ENCODE results near the gene IDH3A. TPM values are rescaled to one million over a fixed set of nuclear protein-coding genes. Genes with fewer than 3 reads are reported as not detected.

The IDH3A gene
- polyA plus RNA-seq, 3 donors = 46.5 to 85.0 (median 74.0) TPM

DNA sequence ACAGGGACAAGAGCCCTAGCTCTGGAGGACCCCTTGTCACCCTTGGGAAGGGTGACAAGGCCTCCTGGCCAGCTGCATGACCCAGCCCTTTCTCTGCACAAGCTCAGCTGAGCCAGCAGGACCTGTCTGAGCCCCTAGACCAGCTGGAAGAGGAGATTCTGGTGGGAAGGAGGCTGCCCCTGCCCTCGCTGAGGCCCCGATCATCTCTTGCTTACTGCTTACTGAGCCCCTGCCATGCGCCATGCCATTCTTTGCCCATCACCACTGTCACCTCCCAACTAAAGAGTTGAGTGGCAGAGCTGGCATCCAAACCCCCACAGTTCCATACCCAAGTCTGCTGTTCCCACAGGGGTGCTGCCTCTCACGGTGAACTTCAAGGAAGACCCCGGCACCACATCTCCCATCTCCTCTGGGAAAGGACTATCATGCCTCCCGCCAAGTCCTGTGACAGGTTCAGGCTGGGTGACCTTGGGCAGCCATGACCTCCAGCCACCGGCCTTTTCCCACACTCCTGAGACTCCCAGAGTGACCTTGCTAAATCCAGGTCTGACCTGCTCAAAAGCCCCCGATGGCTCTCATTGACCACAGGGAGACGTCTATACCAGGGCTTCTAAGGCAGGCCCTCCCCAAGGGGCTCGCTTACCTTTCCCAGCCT is 51.2 kb downstream of the IDH3A start:
- H4K20me1 ChIP-seq (ENCODE audit: insufficient read depth, low read length) = no peaks in the 10 kb centered on the region
- no peak overlapping the region for H3K27ac ChIP-seq (ENCODE audit: low read depth in 1 of 2, low read length in 2 of 2)
- H3K9ac ChIP-seq (ENCODE audit: insufficient read depth, low read length, poor library complexity, severe bottlenecking) = no peak overlapping the region
- no peaks in the 10 kb centered on the region for H3K36me3 ChIP-seq (replicated peaks in 1 of 2; ENCODE audit: control insufficient read depth in 1 of 2, insufficient read depth in 2 of 2, low read length in 2 of 2)
- H2AFZ ChIP-seq (ENCODE audit: insufficient read depth, low read depth, low read length, poor library complexity, severe bottlenecking) = no peak overlapping the region
- Mint-ChIP-seq H3K27ac (peak overlapping the region in 1 of 7 donors; percentile 42), H3K36me3 (no peaks in the 10 kb centered on the region), H3K4me1 (peaks cover 4% of the 10 kb centered on the region), H3K27me3 (ENCODE audit: low read depth in 3 of 3) (peaks cover 0 to 7% (median 4%) of the 10 kb centered on the region in 3 donors), H3K4me3 (no peak overlapping the region), H3K9me3 (no peaks in the 10 kb centered on the region)
- no peak for DNase-seq
- H3K27me3 ChIP-seq (ENCODE audit: control insufficient read depth in 2 of 2, insufficient read depth in 2 of 2, low read length in 2 of 2) = no peaks in the 10 kb centered on the region
- peaks cover 0 to 3% of the 10 kb centered on the region in 2 donors for H3K4me1 ChIP-seq (ENCODE audit: control insufficient read depth in 1 of 2, insufficient read depth in 2 of 2, low read length in 2 of 2)
- no peak overlapping the region for H3K4me3 ChIP-seq (replicated peaks in 1 of 3; ENCODE audit: low read depth in 2 of 3, low read length in 3 of 3)
- intact Hi-C loops (cut with micrococcal nuclease) = no loop called here
- TF ChIP-seq, protein P1, sequence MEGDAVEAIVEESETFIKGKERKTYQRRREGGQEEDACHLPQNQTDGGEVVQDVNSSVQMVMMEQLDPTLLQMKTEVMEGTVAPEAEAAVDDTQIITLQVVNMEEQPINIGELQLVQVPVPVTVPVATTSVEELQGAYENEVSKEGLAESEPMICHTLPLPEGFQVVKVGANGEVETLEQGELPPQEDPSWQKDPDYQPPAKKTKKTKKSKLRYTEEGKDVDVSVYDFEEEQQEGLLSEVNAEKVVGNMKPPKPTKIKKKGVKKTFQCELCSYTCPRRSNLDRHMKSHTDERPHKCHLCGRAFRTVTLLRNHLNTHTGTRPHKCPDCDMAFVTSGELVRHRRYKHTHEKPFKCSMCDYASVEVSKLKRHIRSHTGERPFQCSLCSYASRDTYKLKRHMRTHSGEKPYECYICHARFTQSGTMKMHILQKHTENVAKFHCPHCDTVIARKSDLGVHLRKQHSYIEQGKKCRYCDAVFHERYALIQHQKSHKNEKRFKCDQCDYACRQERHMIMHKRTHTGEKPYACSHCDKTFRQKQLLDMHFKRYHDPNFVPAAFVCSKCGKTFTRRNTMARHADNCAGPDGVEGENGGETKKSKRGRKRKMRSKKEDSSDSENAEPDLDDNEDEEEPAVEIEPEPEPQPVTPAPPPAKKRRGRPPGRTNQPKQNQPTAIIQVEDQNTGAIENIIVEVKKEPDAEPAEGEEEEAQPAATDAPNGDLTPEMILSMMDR (IDR thresholded peaks at IDR 0.05) = no peak
- H3K9me3 ChIP-seq (replicated peaks in 1 of 2; ENCODE audit: control insufficient read depth in 1 of 2, insufficient read depth in 1 of 2, low read length in 2 of 2) = no peaks in the 10 kb centered on the region
- no peaks in the 10 kb centered on the region for H3K79me2 ChIP-seq (ENCODE audit: insufficient read depth, low read length)
- no peak overlapping the region for H3K4me2 ChIP-seq (replicated peaks; ENCODE audit: extremely low read depth, low read length, poor library complexity, severe bottlenecking)
- WGBS (ENCODE audit: insufficient coverage) = 97% methylated on average over 9 of the region's 10 CpGs

DNA sequence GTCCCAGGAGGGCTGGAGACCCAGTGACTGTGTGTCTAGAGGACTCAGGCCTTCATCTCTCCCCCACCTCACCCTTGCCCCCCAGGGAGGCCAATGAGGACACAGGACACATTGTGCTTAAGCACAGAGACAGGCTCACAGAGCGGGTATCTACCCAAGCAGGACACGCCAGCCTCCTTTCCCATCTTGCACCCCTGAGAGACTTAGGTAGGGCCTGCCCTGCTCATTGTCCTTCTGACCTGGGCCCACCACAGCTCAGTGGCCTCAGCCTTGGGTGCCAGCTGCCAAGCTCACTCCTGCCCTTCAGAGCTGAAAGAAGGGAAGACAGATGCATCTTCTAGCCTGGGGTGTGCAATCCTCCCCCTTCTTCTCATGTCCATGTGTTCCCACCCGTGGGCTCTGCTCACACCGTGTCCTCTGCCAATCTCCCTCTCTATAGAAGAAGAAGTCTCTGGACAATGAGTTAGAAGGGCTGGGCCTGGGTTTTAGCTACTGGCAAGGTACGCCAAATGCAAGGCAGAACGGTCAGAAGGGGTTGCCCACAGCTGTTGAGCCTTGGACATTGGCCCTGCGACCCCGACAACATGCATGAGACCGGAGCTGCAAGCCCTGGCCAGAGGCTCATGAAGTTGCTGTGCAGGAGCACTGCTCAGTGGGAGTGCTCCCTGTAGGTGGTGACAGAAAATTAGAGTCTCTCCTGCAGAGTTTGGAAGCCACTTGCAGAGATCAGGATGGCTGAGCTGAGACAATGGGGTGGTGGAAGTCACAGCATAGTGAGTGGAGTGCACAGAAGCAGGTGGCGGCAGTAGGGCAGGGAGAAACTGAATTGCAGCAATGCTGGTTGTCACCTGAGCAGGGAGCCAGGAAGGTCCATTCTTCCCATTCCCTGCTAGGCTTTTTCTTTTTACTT is 52.4 kb downstream of the IDH3A start:
- H3K36me3 ChIP-seq (replicated peaks in 1 of 2; ENCODE audit: control insufficient read depth in 1 of 2, insufficient read depth in 2 of 2, low read length in 2 of 2) = no peaks in the 10 kb centered on the region
- no peaks in the 10 kb centered on the region for H3K79me2 ChIP-seq (ENCODE audit: insufficient read depth, low read length)
- Mint-ChIP-seq H3K27ac (no peak overlapping the region), H3K36me3 (no peaks in the 10 kb centered on the region), H3K4me1 (peaks cover 4% of the 10 kb centered on the region), H3K27me3 (ENCODE audit: low read depth in 3 of 3) (peaks cover 0 to 7% (median 7%) of the 10 kb centered on the region in 3 donors), H3K4me3 (no peak overlapping the region), H3K9me3 (no peaks in the 10 kb centered on the region)
- H3K4me3 ChIP-seq (replicated peaks in 1 of 3; ENCODE audit: low read depth in 2 of 3, low read length in 3 of 3) = no peak overlapping the region
- no peaks in the 10 kb centered on the region for H4K20me1 ChIP-seq (ENCODE audit: insufficient read depth, low read length)
- TF ChIP-seq, protein P1 (IDR thresholded peaks at IDR 0.05) = no peak
- H3K27ac ChIP-seq (ENCODE audit: low read depth in 1 of 2, low read length in 2 of 2) = no peak overlapping the region
- H3K4me1 ChIP-seq (ENCODE audit: control insufficient read depth in 1 of 2, insufficient read depth in 2 of 2, low read length in 2 of 2) = peaks cover 0 to 3% of the 10 kb centered on the region in 2 donors
- no peak overlapping the region for H2AFZ ChIP-seq (ENCODE audit: insufficient read depth, low read depth, low read length, poor library complexity, severe bottlenecking)
- H3K9ac ChIP-seq (ENCODE audit: insufficient read depth, low read length, poor library complexity, severe bottlenecking) = no peak overlapping the region
- WGBS (ENCODE audit: insufficient coverage) = 78% methylated on average over 6 of the region's 10 CpGs
- H3K4me2 ChIP-seq (replicated peaks; ENCODE audit: extremely low read depth, low read length, poor library complexity, severe bottlenecking) = no peak overlapping the region
- no peaks in the 10 kb centered on the region for H3K9me3 ChIP-seq (replicated peaks in 1 of 2; ENCODE audit: control insufficient read depth in 1 of 2, insufficient read depth in 1 of 2, low read length in 2 of 2)
- no peak for DNase-seq
- intact Hi-C loops (cut with micrococcal nuclease) = no loop called here
- no peaks in the 10 kb centered on the region for H3K27me3 ChIP-seq (ENCODE audit: control insufficient read depth in 2 of 2, insufficient read depth in 2 of 2, low read length in 2 of 2)

Data from CD14-positive monocyte (primary cell).